ENCODE measurements around the gene HBS1L.

The HBS1L gene

DNA sequence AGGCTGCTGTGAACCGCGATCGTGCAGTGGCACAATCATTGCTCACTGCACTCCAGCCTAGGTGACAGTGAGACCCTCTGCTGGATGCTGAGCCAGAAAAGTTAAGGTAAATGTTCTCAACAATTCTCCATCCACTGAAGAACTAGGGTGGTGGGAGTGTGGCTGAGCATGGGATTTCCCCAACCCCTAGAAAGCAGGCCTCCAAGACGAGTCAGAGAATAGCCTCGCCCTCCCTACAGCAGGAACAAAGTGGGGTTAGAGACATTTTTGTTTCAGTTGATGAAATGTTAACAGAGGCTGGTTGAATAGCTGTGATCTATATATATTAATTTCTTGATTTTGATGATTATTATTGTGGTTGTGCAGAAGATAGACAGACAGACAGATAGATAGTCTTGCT, 98.6 kb downstream of the HBS1L start:
- Histone ChIP-seq H3K27me3 (ENCODE audit: low read depth) (no peaks in the 10 kb centered on the region), H3K4me1 (no peaks in the 10 kb centered on the region), H3K4me3 (no peak overlapping the region), H3K9me3 (no peaks in the 10 kb centered on the region), H3K36me3 (replicated peaks) (no peaks in the 10 kb centered on the region)
- in situ Hi-C loops (cut with MboI; ENCODE audit: low sequenced_read_pairs) = no loop called here
- no peak for DNase-seq (ENCODE audit: low spot score in 2 of 2)

DNA sequence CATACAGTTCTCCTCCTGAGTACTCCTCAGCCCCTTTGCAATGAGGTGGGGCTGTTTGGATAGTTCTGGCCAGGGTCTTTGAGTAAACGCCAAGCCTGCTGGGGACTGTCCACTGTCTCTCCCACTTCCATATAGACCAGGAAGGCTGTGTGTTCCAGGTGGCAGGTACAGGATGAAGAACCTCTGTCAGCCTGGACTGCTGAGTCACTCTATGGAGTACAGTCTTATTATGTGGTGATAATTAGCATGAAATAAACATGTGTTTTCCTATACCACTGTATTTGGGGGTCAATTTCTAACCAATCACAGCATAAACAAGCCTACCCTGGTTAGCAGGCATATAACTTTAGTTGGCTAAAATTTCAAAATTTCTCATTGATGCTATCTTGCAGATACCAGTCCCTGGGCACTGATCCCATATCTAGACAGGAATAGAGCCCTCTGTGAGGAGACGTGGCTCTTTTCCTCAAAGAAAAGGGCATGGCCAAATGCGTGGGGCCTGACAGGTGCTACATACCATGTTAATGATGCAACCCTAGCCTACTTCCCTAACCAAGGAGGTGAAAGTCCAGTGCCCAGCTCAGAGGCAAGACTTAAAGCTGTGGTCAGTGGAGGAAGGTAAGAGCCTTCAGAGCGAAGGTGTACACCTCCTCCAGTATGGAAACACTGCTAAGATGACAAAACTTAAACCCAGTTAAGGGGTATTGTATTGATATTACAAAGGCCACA, 100.2 kb downstream of the HBS1L start:
- Histone ChIP-seq H3K9me3 (no peaks in the 10 kb centered on the region), H3K27me3 (ENCODE audit: low read depth) (no peaks in the 10 kb centered on the region), H3K36me3 (replicated peaks) (no peaks in the 10 kb centered on the region), H3K4me1 (no peaks in the 10 kb centered on the region), H3K4me3 (no peak overlapping the region)
- in situ Hi-C loops (cut with MboI; ENCODE audit: low sequenced_read_pairs) = no loop called here
- DNase-seq (ENCODE audit: low spot score in 2 of 2) = no peak

DNA sequence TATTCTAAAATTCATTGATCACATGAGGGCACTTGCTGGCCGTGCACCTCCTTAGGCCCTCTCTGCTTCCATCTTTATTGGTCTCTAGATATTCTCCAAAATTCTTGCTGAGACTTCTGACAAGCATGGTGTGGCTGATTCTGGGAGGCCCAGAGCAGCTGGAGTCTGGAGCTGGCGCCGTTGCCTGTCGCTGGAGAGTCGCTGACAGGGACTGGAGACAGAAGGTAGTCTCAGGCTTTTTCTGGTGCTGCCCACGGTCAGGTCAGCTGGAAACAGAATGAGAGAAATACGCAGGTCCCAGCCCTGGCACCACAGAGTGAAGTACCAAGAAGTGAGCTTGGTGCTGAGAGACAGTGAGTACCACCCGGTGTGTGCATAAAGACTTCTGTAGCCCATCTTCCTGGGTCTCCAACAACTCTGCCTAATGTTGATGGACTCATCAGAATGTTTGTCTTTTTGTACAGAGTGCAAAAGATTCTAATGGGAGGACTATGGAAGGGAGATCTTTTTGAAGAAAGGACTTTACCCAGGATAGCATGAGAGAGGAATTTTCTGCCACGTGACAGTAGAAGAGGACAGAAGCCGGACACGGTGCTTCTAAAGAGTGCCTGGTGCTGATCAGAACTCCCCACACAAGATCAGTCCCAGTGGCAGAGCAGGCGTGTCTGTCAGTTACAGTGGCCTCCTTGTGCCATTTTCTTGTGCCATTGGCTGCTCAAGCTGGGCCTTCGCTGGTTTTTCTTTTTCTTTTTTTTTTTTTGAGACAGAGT, 102.9 kb downstream of the HBS1L start:
- H3K9me3 ChIP-seq = no peaks in the 10 kb centered on the region
- H3K4me3 ChIP-seq = no peak overlapping the region
- no peaks in the 10 kb centered on the region for H3K4me1 ChIP-seq
- in situ Hi-C loops (cut with MboI; ENCODE audit: low sequenced_read_pairs) = no loop called here
- no peaks in the 10 kb centered on the region for H3K36me3 ChIP-seq (replicated peaks)
- H3K27me3 ChIP-seq (ENCODE audit: low read depth) = no peaks in the 10 kb centered on the region
- DNase-seq (ENCODE audit: low spot score in 2 of 2) = no peak

DNA sequence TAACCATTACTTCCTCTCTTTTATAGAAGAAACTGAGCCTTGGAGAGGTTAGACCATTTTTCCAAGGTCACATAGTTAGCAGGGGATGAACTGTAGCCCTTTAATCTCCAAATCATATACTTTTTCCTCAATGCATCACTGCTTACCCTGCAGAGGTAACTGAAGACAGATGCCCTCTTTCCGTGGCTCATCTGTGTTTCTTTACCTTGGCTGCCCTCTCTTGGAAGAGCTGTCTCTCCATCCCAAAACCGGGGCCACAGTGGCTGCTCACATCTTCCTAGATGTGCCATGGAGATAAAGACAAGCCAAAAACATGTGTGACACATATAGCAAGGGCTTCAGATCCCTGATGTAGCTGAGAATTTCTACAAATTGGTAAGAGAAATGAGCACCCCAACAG, 104.1 kb downstream of the HBS1L start:
- no peak for DNase-seq (ENCODE audit: low spot score in 2 of 2)
- Histone ChIP-seq H3K9me3 (no peaks in the 10 kb centered on the region), H3K4me1 (no peaks in the 10 kb centered on the region), H3K4me3 (no peak overlapping the region), H3K27me3 (ENCODE audit: low read depth) (no peaks in the 10 kb centered on the region), H3K36me3 (replicated peaks) (no peaks in the 10 kb centered on the region)
- in situ Hi-C loops (cut with MboI; ENCODE audit: low sequenced_read_pairs) = no loop called here

DNA sequence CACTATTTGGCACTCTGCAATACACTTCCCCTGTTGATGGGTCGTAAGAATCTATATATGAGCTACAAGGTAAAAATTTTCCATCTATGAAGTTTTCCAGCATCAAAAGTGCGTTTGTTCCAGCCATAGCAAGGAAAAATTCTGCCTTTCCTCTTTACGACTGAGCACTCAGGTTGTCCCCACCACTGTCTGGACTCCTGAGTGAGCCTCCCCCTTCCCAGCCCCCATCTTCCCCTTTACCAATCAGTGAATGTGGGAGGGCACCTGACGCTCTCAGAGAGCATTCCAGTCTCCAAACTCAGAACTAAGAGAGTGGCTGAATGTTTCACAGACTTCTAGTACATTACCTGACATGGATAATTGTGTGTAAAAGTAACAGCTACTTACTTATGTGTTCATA, 104.7 kb downstream of the HBS1L start, which contains the start of gene ALDH8A1:
Gene ALDH8A1, minus strand, starts transcription at position 175 of the 400 bp plus-strand sequence. Its CDS starts 48 bp downstream, at position 127.
- Histone ChIP-seq H3K4me1 (no peaks in the 10 kb centered on the region), H3K4me3 (no peak within 1 kb of the TSS), H3K9me3 (no peaks in the 10 kb centered on the region), H3K36me3 (replicated peaks) (no peaks in the 10 kb centered on the region), H3K27me3 (ENCODE audit: low read depth) (no peaks in the 10 kb centered on the region)
- no peak for DNase-seq (ENCODE audit: low spot score in 2 of 2)
- in situ Hi-C loops (cut with MboI; ENCODE audit: low sequenced_read_pairs) = no loop called here

DNA sequence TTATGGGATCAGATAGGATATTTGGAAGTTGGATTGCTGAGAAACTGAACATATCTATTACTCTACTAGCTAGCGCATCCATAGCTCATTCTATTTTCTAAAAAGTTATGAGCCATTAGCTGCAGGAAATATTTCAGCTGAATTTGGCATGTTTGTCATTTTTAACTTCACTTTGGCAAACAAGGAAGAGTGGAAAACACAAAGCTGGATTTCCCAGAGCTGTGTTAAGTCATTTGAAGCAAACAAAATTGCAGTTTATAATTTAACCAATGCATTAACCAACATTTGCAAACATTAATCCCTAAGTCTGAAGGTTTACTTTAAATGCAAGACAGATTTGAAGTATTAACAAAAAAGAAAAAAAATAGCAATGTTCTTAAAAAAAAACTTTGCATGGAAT, 105.9 kb downstream of the HBS1L start:
- H3K4me3 ChIP-seq = no peak overlapping the region
- H3K36me3 ChIP-seq (replicated peaks) = no peaks in the 10 kb centered on the region
- H3K9me3 ChIP-seq = no peaks in the 10 kb centered on the region
- in situ Hi-C loops (cut with MboI; ENCODE audit: low sequenced_read_pairs) = no loop called here
- no peaks in the 10 kb centered on the region for H3K27me3 ChIP-seq (ENCODE audit: low read depth)
- no peak for DNase-seq (ENCODE audit: low spot score in 2 of 2)
- no peaks in the 10 kb centered on the region for H3K4me1 ChIP-seq

DNA sequence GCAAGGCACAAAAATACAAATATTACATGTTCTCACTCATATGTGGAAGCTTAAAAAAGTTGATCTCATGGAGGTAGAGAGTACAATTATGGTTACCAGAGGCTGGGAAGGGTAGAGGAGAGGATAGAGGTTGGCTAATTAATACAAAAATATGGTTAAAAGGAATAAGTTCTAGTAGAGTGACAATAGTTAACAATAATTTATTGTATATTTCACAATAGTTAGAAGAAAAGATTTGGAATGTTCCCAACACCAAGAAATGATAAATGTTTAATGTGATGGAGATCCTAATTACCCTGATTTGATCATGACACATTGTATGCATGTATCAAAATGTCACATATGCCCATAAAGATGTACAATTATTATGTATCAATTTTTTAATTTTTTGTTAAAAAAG, 106.5 kb downstream of the HBS1L start:
- no peak overlapping the region for H3K4me3 ChIP-seq
- no peaks in the 10 kb centered on the region for H3K36me3 ChIP-seq (replicated peaks)
- H3K27me3 ChIP-seq (ENCODE audit: low read depth) = no peaks in the 10 kb centered on the region
- H3K9me3 ChIP-seq = no peaks in the 10 kb centered on the region
- in situ Hi-C loops (cut with MboI; ENCODE audit: low sequenced_read_pairs) = no loop called here
- no peak for DNase-seq (ENCODE audit: low spot score in 2 of 2)
- no peaks in the 10 kb centered on the region for H3K4me1 ChIP-seq

DNA sequence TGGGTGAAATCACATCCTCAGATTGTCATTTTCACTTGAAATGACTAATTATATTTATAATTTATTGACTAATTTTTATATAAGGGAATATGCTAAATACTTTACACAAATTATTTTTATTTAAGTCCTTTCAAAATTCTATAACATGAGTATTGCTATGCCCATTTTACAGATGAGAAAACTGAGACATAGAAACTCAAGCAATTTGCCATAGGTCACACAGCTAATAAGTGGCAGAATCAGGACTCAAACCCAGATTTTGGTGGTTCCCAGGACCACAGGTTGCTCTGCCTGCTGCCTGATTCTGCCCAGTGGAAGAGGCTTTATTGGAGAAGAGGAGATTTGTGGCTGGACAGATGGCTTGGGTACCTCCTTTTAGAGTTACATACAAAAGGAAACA, 109.6 kb downstream of the HBS1L start:
- H3K4me3 ChIP-seq = no peak overlapping the region
- no peaks in the 10 kb centered on the region for H3K4me1 ChIP-seq
- no peak for DNase-seq (ENCODE audit: low spot score in 2 of 2)
- in situ Hi-C loops (cut with MboI; ENCODE audit: low sequenced_read_pairs) = no loop called here
- H3K36me3 ChIP-seq (replicated peaks) = no peaks in the 10 kb centered on the region
- H3K27me3 ChIP-seq (ENCODE audit: low read depth) = no peaks in the 10 kb centered on the region
- no peaks in the 10 kb centered on the region for H3K9me3 ChIP-seq

DNA sequence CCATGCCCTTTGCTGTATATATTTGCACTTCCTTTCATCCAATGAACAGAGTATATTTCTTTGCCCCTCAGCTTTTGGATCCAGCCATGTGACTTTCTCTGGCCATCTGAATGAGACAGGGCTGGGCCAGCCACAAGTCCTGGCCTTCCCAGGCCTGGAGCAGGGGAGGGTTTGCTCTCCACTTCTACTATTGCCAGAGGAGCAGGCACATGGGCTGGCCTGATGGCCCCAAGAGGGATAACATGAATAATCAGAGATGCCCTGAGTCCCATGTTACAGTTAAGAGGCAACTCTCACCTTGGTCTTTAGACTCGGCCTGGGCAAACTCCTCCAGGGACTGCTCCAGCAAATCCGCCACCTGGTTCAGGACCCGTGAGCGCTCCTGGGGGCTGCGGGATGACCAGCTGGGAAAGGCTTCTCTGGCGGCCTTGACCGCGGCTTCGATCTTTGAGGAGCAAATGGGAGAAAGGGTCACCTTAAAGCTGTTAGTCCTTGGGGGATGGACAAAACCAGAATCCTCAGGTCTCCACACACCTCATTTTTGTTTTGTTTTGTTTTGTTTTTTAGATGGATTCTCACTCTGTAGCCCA, 111.0 kb downstream of the HBS1L start:
- no peak overlapping the region for H3K4me3 ChIP-seq
- DNase-seq (ENCODE audit: low spot score in 2 of 2) = no peak
- no peaks in the 10 kb centered on the region for H3K27me3 ChIP-seq (ENCODE audit: low read depth)
- no peaks in the 10 kb centered on the region for H3K4me1 ChIP-seq
- H3K9me3 ChIP-seq = no peaks in the 10 kb centered on the region
- H3K36me3 ChIP-seq (replicated peaks) = no peaks in the 10 kb centered on the region
- in situ Hi-C loops (cut with MboI; ENCODE audit: low sequenced_read_pairs) = no loop called here

DNA sequence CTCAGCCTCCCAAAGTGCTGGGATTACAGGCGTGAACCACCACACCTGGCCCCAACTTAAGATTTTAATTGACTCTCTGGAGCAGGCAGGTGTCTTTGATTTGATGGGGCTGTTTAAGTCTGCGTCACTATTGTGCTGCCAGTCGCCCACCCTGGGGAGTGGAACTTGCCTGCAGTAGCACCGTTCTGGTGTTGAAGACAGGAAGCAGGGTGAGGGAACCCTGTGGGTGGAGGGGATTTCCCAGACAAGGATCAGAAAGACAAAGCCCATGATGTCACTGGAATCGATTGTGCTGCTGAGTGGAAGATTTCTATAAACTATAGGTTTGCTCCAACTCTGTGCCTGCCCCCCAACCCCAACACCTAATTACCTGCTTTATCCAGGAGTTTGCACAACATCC, 115.7 kb downstream of the HBS1L start:
- no peaks in the 10 kb centered on the region for H3K9me3 ChIP-seq
- in situ Hi-C loops (cut with MboI; ENCODE audit: low sequenced_read_pairs) = no loop called here

DNA sequence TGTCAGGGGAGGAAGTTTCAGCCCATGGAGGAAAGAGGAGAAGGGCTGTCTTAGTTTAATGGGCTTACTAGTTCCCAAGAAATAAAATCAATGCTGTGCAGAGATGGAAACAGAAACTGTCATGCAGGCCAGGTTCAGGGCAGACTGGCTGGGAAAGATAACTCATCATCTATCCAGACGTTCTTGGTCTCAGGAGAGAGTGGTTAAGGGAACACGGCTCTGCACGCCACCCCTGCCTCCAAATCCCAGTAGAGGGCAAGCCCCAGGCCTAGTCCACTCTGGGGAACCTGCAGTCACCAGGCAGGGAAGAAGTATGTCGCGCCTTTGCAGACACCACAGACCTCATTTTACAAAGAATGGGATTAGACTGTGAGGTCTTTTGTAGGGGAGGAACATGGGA, 117.2 kb downstream of the HBS1L start:
- no peak overlapping the region for H3K4me3 ChIP-seq
- H3K4me1 ChIP-seq = peaks cover 3% of the 10 kb centered on the region; the same call in 1 of the 2 replicates
- in situ Hi-C loops (cut with MboI; ENCODE audit: low sequenced_read_pairs) = no loop called here
- H3K36me3 ChIP-seq (replicated peaks) = no peaks in the 10 kb centered on the region
- no peak for DNase-seq (ENCODE audit: low spot score in 2 of 2)
- no peaks in the 10 kb centered on the region for H3K9me3 ChIP-seq
- no peaks in the 10 kb centered on the region for H3K27me3 ChIP-seq (ENCODE audit: low read depth)

More for the DNA sequence above, 115.7 kb downstream of the HBS1L start:
- H3K27me3 ChIP-seq (ENCODE audit: low read depth) = no peaks in the 10 kb centered on the region
- no peaks in the 10 kb centered on the region for H3K36me3 ChIP-seq (replicated peaks)
- DNase-seq (ENCODE audit: low spot score in 2 of 2) = no peak
- H3K4me3 ChIP-seq = no peak overlapping the region
- peaks cover 3% of the 10 kb centered on the region; the same call in 1 of the 2 replicates for H3K4me1 ChIP-seq

DNA sequence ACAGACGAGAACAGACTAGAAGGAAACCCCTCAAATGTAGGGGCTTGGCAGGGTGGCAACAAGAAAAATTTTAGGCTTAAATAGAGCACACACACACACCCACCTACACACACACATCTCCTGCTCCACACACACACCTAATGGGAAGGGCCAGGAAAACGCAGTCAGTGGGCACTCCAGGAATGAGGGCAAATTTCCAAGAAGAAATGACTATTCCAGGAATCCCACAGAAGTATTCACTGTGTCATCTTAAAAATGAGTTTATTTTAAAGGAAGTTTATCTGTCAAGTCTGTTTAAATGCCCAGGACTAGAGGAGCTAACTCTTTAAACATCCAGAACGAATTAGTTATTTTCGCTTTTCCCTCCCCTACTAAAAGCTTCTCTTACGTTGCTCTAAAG, 117.7 kb downstream of the HBS1L start:
- Histone ChIP-seq H3K36me3 (replicated peaks) (no peaks in the 10 kb centered on the region), H3K4me1 (peaks cover 3% of the 10 kb centered on the region; the same call in 1 of the 2 replicates), H3K9me3 (no peaks in the 10 kb centered on the region), H3K4me3 (no peak overlapping the region), H3K27me3 (ENCODE audit: low read depth) (no peaks in the 10 kb centered on the region)
- in situ Hi-C loops (cut with MboI; ENCODE audit: low sequenced_read_pairs) = no loop called here
- DNase-seq (ENCODE audit: low spot score in 2 of 2) = no peak

DNA sequence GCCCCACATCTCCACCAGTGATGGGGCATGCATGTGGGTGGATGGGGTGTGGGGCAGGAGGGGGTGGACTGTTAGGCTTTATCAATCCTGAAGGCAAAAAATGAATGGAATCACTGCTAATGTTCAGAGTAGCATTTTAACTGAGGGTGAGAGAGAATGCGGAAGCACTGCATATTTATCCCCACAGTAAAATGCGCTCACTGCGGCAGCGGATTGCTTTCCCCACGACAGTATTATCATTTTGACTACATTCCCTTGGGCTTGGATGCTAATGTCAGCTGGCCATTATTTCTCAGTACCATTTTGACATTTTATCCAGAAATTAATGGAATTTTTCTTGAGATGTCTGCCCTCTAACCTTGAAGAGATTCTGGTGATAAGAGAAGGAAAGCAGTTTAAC, 118.1 kb downstream of the HBS1L start:
- Histone ChIP-seq H3K36me3 (replicated peaks) (no peaks in the 10 kb centered on the region), H3K4me3 (no peak overlapping the region), H3K9me3 (no peaks in the 10 kb centered on the region), H3K27me3 (ENCODE audit: low read depth) (no peaks in the 10 kb centered on the region), H3K4me1 (peaks cover 3% of the 10 kb centered on the region; the same call in 1 of the 2 replicates)
- in situ Hi-C loops (cut with MboI; ENCODE audit: low sequenced_read_pairs) = no loop called here
- DNase-seq (ENCODE audit: low spot score in 2 of 2) = no peak

Measured in HAP-1 (cell line).